Type B pancreatic cell (in vitro differentiated cells): ENCODE results near the gene ERC1. TPM values are rescaled to one million over a fixed set of nuclear protein-coding genes. Genes with fewer than 3 reads are reported as not detected.

Experiments
- DNase-seq: peaks from one replicate; pipeline ENCODE4 v3.0.0; 2021; ENCODE audit warnings: mixed read lengths; ENCODE audit not compliant: unreplicated experiment; ENCODE audit errors: extremely low spot score
- H3K27ac Mint-ChIP-seq: 2 replicates; pipeline ENCODE4 v1.8.0; 2021; ENCODE audit warnings: mild to moderate bottlenecking, mixed read lengths
- H3K27me3 Mint-ChIP-seq: 2 replicates; pipeline ENCODE4 v1.8.0; 2021; ENCODE audit warnings: mixed read lengths
- H3K36me3 Mint-ChIP-seq: 2 replicates; pipeline ENCODE4 v1.8.0; 2021; ENCODE audit warnings: mixed read lengths
- H3K4me1 Mint-ChIP-seq: one replicate; pipeline ENCODE4 v1.8.0; 2021; ENCODE audit warnings: mixed read lengths; ENCODE audit not compliant: unreplicated experiment
- H3K4me3 Mint-ChIP-seq: 2 replicates; pipeline ENCODE4 v1.8.0; 2021; ENCODE audit warnings: mild to moderate bottlenecking, mixed read lengths
- H3K9me3 Mint-ChIP-seq: 2 replicates; pipeline ENCODE4 v1.8.0; 2021; ENCODE audit warnings: mixed read lengths
- CTCF ChIP-seq: fragments of 200-600 bp; sonication (generic); conservative IDR thresholded peaks from 2 replicates; pipeline ENCODE4 v1.5.0; 2021; ENCODE audit warnings: antibody characterized with exemption, mild to moderate bottlenecking
- total RNA-seq: library from RNA; stranded (reverse); gene quantifications from 2 replicates; pipeline ENCODE4 v1.2.1, GENCODE V29; 2021; ENCODE audit warnings: low replicate concordance

ERC1 gene
- total RNA-seq, 1 donor from 2014 or later: 62.8 TPM

GRCh38 chr12:981176-981828 lies 9.7 kb upstream of the ERC1 start:
- DNase-seq: no peak
- H3K9me3 Mint-ChIP-seq: no peaks in the 10 kb centered on the region
- no peak overlapping the region for H3K4me3 Mint-ChIP-seq
- no peak overlapping the region for H3K27ac Mint-ChIP-seq
- peaks cover 5% of the 10 kb centered on the region for H3K36me3 Mint-ChIP-seq
- H3K4me1 Mint-ChIP-seq: no peaks in the 10 kb centered on the region
- no peak for TF ChIP-seq CTCF
- no peaks in the 10 kb centered on the region for H3K27me3 Mint-ChIP-seq

- H3K36me3 Mint-ChIP-seq: peaks cover 5% of the 10 kb centered on the region
- no peak for DNase-seq
- TF ChIP-seq CTCF: no peak
- no peaks in the 10 kb centered on the region for H3K27me3 Mint-ChIP-seq
- H3K27ac Mint-ChIP-seq: no peak overlapping the region
- no peaks in the 10 kb centered on the region for H3K9me3 Mint-ChIP-seq
- H3K4me3 Mint-ChIP-seq: no peak overlapping the region
- H3K4me1 Mint-ChIP-seq: no peaks in the 10 kb centered on the region
These were observed 9.1 kb upstream of the ERC1 start for GRCh38 chr12:981961-982360.

GRCh38 chr12:988646-989045 lies 2.4 kb upstream of the ERC1 start:
- no peak for DNase-seq
- no peaks in the 10 kb centered on the region for H3K9me3 Mint-ChIP-seq
- TF ChIP-seq CTCF: no peak
- peak overlapping the region; percentile 37 for H3K27ac Mint-ChIP-seq
- peaks cover 4% of the 10 kb centered on the region for H3K27me3 Mint-ChIP-seq
- peaks cover 17% of the 10 kb centered on the region for H3K4me1 Mint-ChIP-seq
- peaks cover 3% of the 10 kb centered on the region for H3K36me3 Mint-ChIP-seq
- peak overlapping the region; percentile 92 for H3K4me3 Mint-ChIP-seq

GRCh38 chr12:989051-989450 lies 2.0 kb upstream of the ERC1 start:
- Mint-ChIP-seq H3K9me3 (no peaks in the 10 kb centered on the region), H3K27me3 (peaks cover 4% of the 10 kb centered on the region), H3K27ac (peak overlapping the region; percentile 37), H3K4me3 (peak overlapping the region; percentile 92), H3K4me1 (peaks cover 17% of the 10 kb centered on the region), H3K36me3 (peaks cover 3% of the 10 kb centered on the region)
- no peak for TF ChIP-seq CTCF
- DNase-seq: no peak

- no peaks in the 10 kb centered on the region for H3K9me3 Mint-ChIP-seq
- H3K4me1 Mint-ChIP-seq: peaks cover 17% of the 10 kb centered on the region
- DNase-seq: no peak
- TF ChIP-seq CTCF: no peak
- peaks cover 3% of the 10 kb centered on the region for H3K36me3 Mint-ChIP-seq
- H3K27me3 Mint-ChIP-seq: peaks cover 4% of the 10 kb centered on the region
- peak overlapping the region; percentile 92 for H3K4me3 Mint-ChIP-seq
- H3K27ac Mint-ChIP-seq: peak overlapping the region; percentile 93
These were observed 1.0 kb upstream of the ERC1 start for GRCh38 chr12:989751-990660.
